DLD1 (cell line): ENCODE data around the gene SNX30.

Experiments
- in situ Hi-C: cut with HindIII; loops from 2 replicates; pipeline ENCODE4 v1.10.0; 2017; ENCODE audit warnings: low sequenced_read_pairs

SNX30 gene

GRCh38 chr9:112853882-112854585, 103.5 kb downstream of the SNX30 start:
- in situ Hi-C loops, result no loop called here

- in situ Hi-C loops, result no loop called here
Measured at GRCh38 chr9:112854657-112855056, 104.1 kb downstream of the SNX30 start.

- in situ Hi-C loops, result no loop called here
Measured at GRCh38 chr9:112856200-112856599, 105.6 kb downstream of the SNX30 start.

GRCh38 chr9:112856843-112857242, 106.3 kb downstream of the SNX30 start:
- in situ Hi-C loops, result no loop called here

- in situ Hi-C loops, result no loop called here
Measured at GRCh38 chr9:112858005-112858404, 107.4 kb downstream of the SNX30 start.

DNA sequence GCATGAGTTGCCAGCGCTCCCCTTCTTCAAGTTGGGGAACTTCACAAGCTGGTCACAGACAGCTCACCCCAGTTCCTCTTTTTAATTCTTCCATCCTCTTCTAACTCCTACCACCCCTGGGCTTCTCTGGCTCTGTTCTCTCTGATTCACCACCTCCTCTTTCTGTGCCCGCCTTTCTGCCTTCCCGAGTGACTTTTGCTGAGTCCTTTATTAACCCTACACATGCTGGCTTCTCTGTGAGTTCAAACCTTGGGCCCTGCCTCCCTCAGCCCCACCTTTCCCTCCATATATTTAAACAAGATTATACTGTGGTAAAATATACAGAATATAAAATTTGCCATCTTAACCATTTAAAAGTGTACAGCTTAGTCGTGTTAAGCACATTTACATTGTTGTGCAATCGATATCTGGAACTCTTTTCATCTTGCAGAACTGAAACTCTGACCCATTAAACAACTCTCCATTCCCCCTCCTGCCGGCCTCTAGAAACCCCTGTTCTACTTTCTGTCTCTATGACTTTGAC, 108.1 kb downstream of the SNX30 start:
- in situ Hi-C loops, result no loop called here

DNA sequence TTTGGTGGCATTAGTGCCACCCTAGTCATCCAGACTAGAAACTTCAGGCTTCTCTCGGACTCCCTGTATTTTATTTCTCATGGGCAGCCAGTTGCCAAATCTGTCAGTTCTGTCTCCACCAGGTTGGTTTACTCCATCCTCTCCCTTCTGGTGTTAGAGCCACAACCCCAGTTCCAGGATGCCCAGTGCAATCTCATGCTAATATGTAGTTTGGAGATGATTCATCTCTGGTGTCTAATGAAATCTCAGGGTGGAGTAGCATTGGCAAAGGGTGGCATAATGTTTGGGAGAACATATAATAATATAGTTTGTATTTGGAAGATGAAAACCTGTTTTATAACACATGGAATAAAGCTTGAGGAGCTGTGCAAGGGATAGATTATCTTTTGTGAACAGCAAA, 109.9 kb downstream of the SNX30 start:
- in situ Hi-C loops, result no loop called here

DNA sequence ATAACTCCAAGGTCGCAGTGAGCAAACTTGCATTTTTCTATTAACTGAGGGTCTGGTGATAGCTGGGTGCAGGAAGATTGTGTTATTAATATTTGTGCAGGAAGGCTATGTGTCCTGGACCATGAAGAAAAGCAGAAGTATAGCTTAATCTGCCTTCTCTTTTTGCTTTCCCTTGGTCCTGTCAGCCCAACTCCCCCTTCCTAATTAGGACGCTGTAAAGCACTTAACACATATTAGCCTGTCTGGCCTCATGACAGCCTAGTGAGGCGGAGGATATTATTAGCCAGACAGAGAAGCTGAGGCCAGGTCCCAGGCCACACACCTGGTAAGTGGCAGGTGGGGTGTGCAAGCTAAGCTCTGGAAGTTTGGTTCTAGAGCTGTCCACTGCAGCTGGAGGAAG, 110.6 kb downstream of the SNX30 start:
- in situ Hi-C loops, result no loop called here

- in situ Hi-C loops, result no loop called here
Measured at GRCh38 chr9:112861638-112862555, 111.3 kb downstream of the SNX30 start.

GRCh38 chr9:112863214-112863613, 112.7 kb downstream of the SNX30 start:
- in situ Hi-C loops, result no loop called here

DNA sequence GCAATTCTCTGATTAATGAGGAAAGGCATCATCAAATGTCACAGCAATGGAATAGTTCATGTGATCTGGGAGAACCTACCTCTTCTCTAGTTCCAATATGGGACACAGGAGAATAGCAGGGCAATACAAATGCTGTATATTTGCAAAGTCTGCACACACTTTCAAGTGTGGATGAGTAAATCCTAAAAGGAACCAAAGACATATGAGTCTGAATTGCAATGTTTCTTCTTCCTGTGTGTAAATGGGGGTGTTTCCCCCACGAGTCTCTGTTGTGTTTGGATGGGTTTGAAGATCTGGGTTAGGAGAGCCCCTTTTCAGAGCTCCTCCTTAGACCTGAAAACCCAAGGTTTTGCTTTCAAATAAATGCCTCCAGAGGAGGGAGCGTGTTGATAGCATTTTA, 113.2 kb downstream of the SNX30 start:
- in situ Hi-C loops, result no loop called here

GRCh38 chr9:112864403-112864802, 113.8 kb downstream of the SNX30 start:
- in situ Hi-C loops, result no loop called here

DNA sequence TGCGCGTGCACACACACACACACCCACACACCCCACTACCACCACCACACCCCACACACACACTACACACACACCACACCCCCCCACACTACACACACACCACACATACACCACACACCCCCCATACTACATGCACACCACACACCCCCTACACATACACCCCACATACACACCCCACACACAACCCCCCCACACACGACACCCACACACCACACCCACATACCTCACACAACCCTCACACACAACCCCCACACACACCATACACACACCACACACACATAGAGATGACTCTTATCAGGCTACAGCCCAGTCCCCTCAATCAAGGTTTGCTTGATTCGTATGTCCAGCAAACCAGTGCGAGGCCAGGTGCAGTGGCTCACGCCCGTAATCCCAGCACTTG, 114.4 kb downstream of the SNX30 start:
- in situ Hi-C loops, result no loop called here

GRCh38 chr9:112866662-112867274, 116.2 kb downstream of the SNX30 start:
- in situ Hi-C loops, result no loop called here

DNA sequence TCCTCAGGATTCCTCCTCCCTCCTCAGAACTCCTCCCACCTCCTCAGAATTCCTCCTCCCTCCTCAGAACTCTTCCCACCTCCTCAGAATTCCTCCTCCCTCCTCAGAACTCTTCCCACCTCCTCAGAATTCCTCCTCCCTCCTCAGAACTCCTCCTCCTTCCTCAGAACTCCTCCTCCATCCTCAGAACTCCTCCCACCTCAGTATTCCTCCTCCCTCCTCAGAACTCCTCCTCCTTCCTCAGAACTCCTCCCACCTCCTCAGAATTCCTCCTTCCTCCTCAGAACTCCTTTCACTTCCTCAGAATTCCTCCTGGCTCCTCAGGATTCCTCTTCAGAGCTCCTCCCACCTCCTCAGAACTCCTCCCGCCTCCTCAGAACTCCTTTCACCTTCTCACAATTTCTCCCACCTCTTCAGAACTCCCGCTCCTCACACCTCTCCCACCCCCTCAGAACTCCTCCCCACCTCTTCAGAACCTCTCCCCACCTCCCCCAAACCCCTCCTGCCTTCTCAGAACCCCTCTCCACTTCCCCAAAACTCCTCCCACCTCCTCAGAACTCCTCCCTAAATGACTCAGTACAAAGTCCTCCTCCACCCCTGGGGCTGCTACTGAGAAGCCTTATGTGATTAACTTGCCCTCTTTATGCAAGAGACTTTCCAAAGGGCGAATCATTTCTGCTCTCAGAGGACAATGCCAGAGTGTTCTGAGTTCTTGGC, 116.9 kb downstream of the SNX30 start:
- in situ Hi-C loops, result no loop called here

GRCh38 chr9:112868461-112868860, 117.9 kb downstream of the SNX30 start:
- in situ Hi-C loops, result no loop called here

GRCh38 chr9:112869041-112869529, 118.5 kb downstream of the SNX30 start:
- in situ Hi-C loops, result no loop called here

GRCh38 chr9:112869917-112870316, 119.4 kb downstream of the SNX30 start:
- in situ Hi-C loops, result no loop called here

DNA sequence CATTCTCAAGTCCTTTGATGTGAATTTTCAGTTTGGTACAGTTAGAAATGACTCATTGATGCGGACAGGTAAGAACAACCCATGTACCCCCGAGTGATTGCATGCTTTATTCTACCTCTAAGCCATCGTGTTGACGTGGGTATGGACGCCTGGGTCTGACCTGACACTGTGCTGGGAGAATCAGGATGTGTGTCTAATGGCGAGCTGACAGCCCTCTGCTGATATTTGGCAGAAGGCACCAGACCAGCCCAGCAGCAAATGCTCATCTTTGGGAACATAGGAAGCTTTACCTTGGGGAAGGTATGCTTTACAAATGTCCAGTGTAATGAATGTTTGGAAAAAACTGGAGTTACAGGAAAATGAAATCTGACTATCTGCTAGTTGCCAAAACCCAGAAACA, 120.0 kb downstream of the SNX30 start:
- in situ Hi-C loops, result no loop called here

DNA sequence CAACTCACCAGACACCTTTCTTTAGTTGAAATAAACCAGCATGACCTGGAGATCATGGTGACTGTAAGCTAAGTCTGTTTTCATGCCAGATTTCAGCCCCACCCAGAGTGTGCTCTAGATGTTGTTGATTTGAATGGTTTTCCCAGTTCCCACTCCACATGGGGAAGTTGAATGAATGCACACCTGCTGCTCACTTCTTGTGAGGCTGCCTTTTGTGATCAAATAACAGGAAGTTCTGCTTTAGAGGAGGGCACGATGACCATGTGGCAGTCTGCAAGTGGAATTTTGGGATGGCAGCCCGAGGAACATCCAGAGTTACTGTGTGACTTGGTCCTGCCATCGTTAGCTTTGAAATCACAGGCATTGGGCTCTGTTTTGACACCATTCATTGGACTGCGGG, 121.5 kb downstream of the SNX30 start:
- in situ Hi-C loops, result no loop called here
